GM18511 (cell line): ENCODE measurements around the gene RSU1.

Experiments used
- ATAC-seq: cut with Tn5 transposase; IDR thresholded peaks from one replicate; pipeline ENCODE4 v1.9.1; 2021; ENCODE audit warnings: mild to moderate bottlenecking, moderate library complexity; ENCODE audit not compliant: unreplicated experiment

The RSU1 gene

DNA sequence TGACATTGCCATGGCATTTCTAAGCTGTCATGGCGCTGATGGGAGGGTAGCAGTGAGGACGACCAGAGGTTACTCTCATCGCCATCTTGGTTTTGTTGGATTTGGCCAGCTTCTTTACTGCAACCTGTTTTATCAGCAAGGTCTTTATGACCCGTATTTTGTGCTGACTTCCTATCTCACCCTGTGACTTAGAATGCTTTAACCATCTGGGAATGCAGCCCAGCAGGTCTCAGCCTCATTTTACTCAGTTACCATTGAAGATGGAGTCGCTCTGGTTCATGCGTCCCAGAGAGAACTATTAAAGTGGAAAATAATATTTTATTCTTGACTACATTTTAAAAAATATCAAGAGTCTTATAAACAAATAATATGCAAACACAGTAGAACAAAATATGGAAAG is 131.7 kb downstream of the RSU1 start:
- ATAC-seq = no peak

DNA sequence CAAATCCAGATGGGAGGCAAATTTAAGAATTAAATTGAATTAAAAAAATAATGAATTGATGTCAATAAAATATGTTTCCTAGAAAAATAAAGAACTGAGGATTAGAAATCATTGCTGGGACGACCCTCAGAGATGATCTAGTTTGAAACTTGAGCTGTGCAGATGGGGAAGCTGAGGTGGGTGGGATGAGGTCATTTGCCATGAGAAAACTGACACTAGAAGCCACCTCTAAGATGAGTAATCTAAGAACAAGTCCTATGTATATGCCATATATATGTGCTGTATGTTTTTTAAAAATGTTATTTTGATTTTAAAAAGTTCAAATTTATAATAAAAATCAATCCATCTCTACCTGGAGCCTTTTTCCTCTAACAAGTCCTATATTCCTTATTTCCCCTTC is 135.7 kb downstream of the RSU1 start:
- ATAC-seq = no peak

DNA sequence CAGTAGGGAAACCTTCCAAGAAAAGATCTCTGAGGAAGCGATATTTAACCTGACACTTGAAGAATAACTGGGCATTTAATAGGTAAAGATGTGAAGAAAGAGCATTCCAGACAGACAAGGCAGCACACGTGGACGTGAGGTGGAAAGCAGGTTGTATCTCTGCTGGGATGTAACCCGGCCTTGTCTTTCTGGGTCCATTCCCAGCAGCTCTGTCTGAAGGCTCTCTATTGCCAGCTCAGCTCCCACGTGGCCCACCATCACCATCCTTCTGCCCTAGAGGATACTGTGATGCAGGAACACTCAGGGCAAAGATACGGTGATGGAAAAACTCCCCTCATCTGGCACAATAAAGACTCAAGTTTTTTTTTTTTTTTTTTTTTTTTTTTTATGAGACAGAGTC is 137.7 kb downstream of the RSU1 start:
- no peak for ATAC-seq

DNA sequence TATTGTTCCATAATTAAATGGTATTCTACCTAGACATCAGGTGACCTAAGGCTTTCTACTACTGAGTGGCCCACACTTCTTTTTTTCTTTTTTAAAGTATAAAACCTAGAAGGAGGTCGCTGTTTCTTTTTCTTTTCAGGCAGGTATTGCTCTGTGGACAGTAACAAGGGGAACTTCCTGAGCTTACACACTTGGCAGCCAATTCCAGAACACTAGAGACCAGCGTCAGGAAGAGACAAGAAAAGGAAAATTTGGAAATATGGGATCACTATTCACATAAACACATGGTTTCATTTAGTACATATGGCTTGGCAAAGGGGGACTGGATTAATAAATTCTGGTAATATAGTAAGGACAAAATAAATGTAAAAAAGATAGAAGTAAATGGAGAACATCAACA is 141.9 kb downstream of the RSU1 start:
- no peak for ATAC-seq

DNA sequence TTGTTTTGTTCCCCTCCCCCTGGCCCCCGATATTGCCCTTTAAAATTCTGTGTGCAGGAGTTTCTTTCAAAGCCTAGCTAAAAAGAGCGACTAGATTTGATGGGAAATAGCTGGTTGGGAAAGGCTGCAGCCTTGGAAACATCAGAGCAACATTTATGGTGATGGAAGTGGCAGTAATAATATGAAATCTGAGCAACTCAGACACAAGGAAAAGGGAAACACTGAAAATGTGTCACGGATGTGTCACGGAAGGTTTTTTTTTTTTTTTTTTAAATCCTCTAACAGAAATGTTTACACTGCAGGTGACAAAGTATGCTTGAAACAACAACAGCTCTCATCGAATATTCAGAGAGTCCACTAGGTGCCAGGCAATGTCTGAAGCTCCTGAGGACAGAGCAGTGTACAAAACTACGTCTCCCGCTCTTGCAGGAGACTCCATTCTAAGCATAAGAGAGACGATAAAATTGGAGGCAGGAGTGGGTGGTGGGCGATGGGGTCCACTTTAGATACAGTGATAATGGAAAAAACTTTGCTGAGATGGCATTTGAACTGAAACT is 143.0 kb downstream of the RSU1 start:
- ATAC-seq = no peak

DNA sequence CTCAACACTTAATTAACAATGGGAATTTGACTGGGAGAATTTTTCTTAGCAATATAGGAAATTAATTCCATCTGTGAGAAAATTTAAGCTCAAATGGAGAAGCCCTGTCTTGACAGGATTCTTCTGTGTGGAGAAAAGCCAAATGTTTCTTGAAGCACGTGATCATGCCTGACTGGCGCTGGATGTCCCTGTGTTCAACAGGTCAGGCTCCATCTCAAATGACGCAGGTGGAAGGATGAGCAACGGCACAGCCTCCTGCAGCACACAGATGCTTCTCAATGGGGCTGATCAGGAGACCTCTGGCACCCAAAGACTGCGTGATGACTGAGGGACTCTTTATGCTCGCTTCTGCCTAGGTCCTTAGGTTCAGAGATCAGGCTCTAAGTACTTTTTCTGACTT is 143.8 kb downstream of the RSU1 start:
- ATAC-seq = no peak

DNA sequence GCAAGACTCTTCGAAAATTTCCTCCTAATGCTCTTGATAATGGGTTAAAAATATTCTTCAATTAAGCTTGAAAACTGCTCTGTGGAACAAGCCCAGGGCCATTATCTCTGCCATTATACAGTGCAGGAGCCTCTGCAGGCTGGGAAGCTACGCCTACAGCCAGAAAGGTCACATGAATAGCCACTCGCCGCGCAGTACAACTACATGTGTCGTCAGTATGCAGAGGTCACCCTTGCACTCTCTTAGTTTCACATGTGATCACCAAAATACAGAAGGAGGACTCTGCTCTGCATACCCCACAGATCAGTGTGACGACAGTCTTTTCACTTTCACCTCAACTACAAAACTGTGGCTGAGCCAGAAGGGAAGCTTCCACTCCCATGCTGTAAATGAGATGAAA is 153.8 kb downstream of the RSU1 start:
- ATAC-seq = no peak

DNA sequence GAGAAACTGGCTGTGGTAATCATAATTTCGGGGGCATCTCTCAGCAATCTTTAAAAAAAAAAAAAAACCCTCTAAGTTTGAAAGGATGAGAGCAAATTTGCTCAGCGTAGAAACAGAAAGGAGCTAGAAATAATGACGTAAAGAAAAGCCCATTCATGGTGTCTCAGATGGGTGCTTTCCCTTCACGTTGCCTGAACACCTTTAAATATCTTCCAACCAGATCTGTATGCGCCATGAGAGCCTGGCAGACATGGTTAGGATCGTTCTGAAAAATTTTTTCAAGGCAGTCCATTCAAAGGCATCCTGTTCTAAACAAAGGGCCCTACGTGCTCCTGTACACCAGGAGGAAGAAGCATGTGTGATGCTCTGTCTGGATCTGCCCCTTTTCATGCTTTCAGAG is 154.3 kb downstream of the RSU1 start:
- ATAC-seq = no peak

DNA sequence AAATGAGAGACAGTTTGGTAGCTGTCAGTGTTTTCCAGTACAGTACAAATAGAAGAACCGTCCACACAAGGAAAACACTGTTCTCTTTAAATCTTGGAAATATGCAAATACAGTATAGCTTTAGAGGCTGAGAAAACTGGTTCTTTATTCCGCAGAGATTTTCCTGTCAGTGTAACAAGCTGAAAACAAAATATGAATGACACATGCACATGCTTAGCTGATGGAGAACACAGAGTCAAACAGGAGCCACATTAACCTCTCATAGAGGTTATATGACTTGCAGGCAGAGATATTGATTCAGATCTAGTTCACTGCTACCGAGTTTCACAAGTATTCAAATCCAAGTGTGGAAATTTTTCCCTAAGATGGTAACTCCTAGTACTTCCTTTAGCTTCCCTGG is 160.3 kb downstream of the RSU1 start:
- ATAC-seq = no peak

DNA sequence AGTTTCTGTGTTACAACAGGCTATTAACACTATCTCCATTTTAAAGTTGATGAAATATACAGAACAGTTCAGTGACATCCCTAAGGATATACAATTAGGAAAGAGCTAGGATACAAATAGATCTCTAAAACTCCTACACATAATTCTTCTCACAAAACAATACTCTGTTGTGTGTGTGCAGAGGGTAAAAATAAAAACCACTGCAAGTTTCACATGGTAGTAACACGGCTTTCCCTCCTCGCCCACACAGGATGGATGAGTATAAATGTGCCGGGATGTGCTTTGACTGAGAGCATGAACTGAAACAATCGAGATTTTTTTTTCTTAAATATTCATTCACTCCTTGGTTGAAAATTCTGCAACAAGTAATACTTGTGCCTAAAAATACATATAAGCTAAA is 164.0 kb downstream of the RSU1 start:
- no peak for ATAC-seq

DNA sequence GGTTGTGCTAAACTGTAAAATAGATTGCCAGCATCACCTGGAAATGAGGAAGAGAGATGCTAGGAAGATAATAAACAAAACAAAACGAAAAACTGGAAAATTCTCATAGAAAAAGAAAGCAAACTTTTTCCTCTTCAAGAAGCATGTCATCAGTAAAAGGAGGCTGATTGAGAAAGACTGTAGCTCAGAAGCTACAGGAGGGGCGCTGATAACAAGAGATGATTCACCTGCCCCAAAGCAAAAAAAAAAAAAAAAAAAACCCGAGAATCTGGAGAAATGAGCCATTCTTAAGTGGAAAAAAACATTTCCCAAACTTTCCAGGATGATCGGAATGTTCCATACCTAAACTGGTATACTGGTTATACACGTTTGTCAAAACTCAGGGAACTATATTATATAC is 165.1 kb downstream of the RSU1 start:
- no peak for ATAC-seq

DNA sequence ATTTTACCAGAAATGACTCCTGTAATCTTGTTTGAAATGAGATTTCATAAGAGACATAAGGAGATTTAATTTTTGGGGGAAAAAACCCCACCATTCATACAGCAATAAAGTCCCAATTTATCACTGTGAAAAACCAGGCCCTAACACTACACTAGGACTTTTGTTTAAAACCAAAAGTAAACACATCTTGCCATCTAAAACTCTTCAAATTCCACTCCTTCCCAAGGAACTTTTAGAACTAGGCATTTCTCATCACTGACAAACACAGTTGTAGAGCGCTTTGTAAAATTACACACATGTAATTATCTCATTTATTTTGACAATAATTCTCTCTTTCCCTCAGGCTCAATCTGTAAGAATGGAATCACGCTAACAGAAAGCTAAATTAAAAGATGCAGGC is 167.5 kb downstream of the RSU1 start:
- no peak for ATAC-seq

DNA sequence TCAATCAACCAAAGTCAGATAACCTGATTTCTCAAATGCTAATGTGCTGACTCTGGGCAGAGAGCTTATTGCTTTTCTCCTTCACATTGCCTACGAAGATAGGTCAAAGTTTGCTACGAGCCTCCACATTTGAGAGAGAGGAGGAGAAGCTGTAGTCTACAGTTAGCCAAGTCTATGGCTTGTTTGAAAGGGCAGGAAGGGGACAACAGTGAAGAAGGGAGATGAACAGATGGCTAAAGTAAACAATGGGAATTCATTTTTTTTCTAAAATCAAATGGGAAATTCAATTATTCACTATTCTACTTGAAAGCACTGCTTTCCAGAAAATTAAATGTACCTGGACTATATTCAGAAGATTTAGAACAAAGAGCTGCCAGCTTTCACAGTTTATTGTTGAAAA is 168.9 kb downstream of the RSU1 start:
- ATAC-seq = no peak

DNA sequence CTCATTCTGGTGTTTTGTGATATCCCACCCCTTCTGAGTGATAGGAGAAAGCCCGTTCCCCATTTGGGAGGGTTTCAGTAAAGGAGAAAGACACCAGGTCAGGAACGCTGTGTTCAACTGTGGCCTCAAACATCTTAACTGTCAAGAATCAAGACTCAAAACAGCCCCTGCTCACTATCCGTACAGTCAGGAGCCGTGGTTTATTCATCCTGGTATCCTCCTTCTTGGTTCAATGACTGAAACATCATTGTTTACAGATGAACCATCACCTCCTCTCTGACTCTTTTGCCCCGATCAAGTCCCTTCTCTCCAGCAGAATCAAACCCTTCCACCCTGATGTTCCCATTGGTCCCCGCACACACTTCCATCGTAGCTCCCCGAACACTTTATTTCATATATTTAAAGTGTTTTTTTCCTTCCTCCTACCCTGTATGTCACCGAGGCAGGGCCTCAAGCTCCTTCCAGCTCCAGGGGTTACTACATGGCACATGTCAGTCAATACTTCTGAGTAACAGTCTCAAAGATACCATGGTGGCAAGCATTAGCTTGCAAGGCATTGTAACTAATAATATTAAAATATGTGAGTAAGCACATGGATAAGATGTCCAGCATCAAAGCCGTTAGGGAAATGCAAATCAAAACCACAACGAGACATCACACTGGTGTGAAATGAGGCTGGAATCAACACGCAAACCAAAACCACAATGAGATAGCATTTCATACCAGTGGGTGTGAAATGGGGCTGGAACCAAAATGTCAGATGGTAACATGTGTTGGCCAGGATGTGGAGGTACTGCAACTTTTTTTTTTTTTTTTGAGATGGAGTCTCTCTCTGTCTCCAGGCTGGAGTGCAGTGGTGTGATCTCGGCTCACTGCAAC is 170.8 kb downstream of the RSU1 start:
- ATAC-seq = no peak

DNA sequence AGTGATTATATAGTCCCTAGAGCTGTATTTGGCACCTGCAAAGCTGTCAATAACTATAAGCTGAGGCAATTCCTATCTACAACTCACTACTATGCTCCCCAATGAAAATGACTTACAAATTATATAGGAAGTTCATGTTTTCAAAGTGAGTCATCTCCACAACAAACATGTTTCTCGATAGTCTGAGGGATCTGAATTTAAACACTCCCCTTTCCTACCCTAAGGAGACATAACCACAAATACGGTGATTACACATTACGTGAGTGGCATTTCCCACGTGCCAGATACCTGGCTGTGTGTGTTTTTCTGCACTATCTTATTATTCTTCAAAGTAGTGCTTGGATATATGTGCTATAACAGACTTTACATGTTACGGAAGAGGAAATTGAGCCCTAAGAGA is 173.1 kb downstream of the RSU1 start:
- ATAC-seq = no peak

DNA sequence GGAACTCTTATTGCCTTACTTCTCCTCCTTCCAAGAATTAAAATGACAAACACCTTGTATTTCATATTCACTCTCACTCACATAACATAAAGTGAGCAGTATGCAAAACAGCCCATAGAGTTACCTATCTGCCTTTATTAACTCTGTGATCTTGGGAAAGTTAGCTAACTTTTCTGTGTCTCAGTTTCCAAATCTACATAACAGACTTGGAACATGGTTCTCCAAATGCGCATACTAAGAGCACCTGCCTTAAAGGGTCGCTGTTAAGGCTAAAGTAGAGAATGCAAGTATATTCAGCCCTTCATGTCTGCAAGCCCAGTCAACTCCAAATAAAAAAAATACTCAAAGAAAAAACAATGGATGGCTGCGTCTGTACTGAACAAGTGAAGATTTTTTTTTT is 173.7 kb downstream of the RSU1 start:
- no peak for ATAC-seq

DNA sequence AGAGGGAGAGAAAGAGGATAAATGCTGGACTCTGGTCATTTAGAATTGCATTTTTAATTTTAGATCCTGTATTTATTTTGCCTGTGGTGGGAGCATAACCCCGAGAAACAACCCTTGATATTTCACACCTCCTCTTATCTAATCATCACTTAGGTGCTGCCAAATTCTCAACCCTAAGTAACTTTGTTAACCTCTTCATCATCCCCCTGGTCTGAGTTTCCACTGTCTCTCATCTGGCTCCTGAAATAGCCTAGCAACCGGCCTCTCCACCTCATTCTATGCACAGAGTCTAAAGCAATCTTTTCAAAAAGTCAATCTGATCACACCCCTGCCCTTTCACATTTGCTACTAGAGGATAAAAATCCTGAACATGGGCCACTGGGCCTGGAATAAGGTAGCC is 177.1 kb downstream of the RSU1 start:
- no peak for ATAC-seq

DNA sequence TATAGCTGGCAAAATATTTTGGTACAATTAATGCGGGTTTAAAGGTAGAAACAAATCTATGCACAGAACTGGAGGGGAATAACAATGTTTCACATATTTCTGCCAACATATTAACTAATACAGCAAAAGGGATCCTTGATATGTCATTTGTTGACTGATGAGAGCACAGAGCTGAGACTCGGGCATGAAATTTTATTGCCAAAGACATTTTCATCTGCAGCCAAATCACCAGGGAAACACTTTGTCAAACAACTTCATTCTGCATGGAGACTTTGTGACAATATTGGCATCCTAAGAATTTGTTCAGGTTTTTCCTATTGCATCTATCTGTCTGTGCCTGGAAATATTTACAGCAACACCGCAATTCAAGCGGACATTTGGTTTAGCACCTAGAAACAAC is 177.8 kb downstream of the RSU1 start:
- no peak for ATAC-seq

DNA sequence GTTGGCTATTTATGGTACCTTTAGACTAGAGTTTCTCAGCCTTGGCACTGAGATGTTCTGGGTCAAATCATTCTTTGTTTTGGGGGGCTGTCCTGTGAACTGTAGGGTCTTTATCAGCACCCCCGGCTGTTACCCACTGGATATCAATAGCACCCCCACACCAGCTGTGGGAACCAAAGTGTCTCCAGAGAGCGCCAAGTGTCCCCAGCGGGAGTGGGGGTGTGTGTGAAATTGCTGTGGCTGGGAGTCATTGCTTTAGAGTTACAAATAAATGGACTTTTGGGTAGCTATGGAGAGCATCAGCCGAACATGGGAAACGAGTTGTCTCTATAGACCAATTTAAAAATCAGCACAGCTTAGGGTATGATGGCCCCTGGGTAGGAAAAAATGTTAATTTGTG is 184.2 kb downstream of the RSU1 start:
- no peak for ATAC-seq

DNA sequence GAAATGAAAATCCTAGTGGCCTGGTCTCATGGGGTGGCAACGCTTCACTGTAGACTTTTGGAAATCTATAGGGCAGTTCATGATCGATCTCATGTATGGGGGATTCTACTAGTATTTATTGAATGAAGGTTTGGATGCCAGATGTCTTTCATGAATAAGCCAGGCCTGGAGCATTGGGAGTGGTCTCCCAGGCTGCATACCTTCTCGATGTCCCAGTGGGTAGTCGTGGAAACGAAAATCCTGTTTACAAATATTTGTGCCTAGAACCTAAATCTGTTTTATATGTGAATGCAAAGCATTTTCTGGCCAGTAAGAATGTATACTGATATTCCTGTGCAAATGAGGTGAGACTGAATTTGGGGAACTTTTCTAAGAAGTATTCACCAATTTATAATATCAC is 190.5 kb downstream of the RSU1 start:
- no peak for ATAC-seq

DNA sequence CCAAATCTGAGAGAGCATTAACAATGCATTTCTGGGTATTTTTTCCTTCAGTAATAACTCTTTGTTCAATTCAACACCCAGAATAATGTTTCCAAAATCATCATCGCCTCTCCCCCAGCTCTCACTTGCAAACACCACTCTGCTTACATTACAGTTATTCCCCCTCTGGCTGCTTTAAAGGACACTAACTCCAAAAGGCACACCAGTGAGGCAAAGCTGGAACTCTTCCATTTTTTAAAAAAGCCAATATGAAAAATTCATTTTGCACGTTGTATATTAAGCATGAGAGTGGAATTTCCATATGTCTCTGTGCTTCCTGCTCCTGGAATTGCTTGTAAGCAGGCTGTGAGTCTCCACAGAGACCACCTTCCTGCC is 204.3 kb downstream of the RSU1 start:
- ATAC-seq = no peak

DNA sequence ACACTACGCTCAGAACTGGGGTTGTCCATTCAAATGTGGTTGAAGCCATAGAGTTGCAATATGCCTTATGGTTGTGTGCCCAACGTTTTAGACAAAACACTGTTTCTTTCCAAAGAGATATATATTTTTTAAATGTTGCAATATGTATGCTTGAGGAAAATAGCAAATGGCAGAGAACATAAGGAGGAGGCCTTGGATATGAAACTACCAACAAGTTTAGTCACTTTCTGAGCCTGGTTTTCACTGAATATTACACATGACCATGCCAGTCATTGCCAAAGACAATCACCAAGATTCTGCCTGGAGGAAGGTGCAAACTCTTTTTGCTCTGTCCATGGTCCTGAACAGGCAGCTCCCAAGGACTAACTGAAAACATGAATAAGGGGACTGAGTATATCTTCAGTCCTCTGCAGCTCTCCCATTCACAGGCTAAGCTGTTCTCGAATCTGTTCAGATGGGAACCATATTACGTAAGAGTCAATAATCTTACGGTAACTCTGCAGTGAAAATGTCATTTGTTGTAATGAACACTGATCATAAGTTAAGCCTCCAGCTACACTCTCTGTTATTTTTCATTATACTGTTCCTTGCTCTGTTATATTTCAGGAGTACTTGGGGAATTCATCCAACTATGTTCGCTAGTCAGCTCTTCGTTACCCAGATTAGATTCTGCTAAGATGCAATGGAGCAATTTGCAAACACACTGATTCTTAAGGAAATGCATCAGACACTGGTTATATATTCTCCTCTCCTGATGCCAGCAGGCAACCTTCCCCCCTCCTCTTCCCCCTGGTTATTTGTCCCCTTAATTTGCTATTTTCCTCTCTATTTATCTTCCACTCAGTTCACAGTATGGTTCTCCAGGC is 204.9 kb downstream of the RSU1 start:
- no peak for ATAC-seq
